HG02970 (cell line): ENCODE measurements around the gene CD300LG.
"Not testable (repeated sequence)": the region's sequence is repeated elsewhere in the genome, so short reads cannot be mapped to it uniquely, and the experiment has no call there.

Experiments used
- ATAC-seq: cut with Tn5 transposase; IDR thresholded peaks from one replicate; pipeline ENCODE4 v1.9.1; 2021; ENCODE audit warnings: mild to moderate bottlenecking, moderate library complexity, moderate number of reproducible peaks; ENCODE audit not compliant: unreplicated experiment, low FRiP score

CD300LG gene

GRCh38 chr17:43849116-43849515, 2.1 kb downstream of the CD300LG start:
- ATAC-seq = no peak

GRCh38 chr17:43852571-43852970, 5.6 kb downstream of the CD300LG start:
- no peak for ATAC-seq

- no peak for ATAC-seq
Measured at GRCh38 chr17:43853546-43853945, 6.6 kb downstream of the CD300LG start.

GRCh38 chr17:43854498-43854897, 7.5 kb downstream of the CD300LG start:
- ATAC-seq = no peak

- no peak for ATAC-seq
Measured at GRCh38 chr17:43855061-43855460, 8.1 kb downstream of the CD300LG start.

GRCh38 chr17:43856141-43856540, 9.2 kb downstream of the CD300LG start:
- ATAC-seq = no peak

GRCh38 chr17:43857141-43857540, 10.2 kb downstream of the CD300LG start:
- no peak for ATAC-seq

- no peak for ATAC-seq
Measured at GRCh38 chr17:43857957-43858600, 11.1 kb downstream of the CD300LG start.

GRCh38 chr17:43860077-43860725, 13.2 kb downstream of the CD300LG start:
- ATAC-seq = no peak

- ATAC-seq = no peak
Measured at GRCh38 chr17:43860927-43861622, 14.1 kb downstream of the CD300LG start.

- no peak for ATAC-seq
Measured at GRCh38 chr17:43861960-43862359, 15.0 kb downstream of the CD300LG start.

- no peak for ATAC-seq
Measured at GRCh38 chr17:43864161-43864984, 17.4 kb downstream of the CD300LG start.

- no peak for ATAC-seq
Measured at GRCh38 chr17:43868226-43868994, 21.4 kb downstream of the CD300LG start.

GRCh38 chr17:43869031-43869430, 22.1 kb downstream of the CD300LG start:
- not testable (repeated sequence) for ATAC-seq

- ATAC-seq = no peak
Measured at GRCh38 chr17:43871946-43872690, 25.1 kb downstream of the CD300LG start.

GRCh38 chr17:43873091-43873490, 26.1 kb downstream of the CD300LG start:
- ATAC-seq = no peak

GRCh38 chr17:43873815-43874214, 26.8 kb downstream of the CD300LG start:
- ATAC-seq = no peak

- no peak for ATAC-seq
Measured at GRCh38 chr17:43874293-43874692, 27.3 kb downstream of the CD300LG start.

GRCh38 chr17:43875476-43876147, 28.6 kb downstream of the CD300LG start:
- ATAC-seq = no peak
